Measurements from ENCODE around the gene CDH7.

CDH7 gene

DNA sequence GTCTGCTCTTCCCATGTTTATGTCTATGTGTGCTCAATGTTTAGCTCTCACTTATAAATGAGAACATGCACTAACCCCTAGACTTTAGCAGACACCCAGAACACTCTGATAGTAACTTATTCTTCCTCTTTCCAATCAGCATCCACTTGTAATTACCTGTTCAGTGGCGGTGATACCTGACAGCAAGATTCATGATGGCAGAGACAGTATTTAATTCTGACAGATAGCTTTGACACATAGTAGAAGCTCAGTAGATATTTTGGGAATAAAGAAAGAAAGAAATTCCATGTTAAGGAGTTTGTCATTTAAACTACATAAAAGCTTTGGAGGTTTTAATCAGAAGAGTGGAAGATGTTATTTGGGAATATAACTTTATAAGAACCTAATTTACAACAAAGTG lies 171.3 kb downstream of the CDH7 start:
- no peak for DNase-seq

DNA sequence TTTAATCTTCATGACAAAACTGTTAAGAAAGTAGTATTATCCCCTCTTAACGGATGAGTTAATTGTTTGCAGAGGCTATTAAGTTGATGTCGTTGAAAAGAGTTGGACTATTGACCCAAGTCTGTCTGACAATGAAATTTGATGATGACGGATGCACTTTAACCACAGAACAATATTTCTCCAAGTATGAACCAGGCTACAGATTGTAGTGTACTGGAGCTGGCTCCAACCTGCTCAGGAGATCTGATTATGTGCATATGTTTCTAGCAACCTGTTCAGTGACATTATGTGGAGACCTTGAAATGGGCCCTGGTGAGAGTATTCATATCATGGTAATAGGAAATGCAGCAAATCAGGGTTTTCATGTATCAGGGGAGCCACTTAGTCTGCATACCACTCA lies 174.1 kb downstream of the CDH7 start:
- DNase-seq = no peak

DNA sequence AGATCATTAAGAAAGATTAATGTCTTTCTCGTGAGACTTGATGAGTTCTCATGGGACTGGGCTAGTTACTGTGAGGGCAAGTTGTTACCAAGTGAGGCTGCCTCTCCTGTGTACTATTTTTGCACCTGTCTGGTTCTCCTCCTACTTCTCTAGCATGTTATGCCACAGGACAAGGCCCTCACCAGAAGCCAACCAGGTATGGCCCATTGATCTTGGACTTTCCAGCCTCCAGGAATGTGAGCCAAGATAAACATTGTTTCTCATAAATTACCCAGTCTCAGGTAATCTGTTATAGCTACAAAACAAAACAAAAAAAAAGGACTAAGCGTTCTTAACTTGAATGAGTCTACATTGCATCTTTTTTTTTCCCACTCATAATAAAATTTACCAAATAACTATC lies 184.1 kb downstream of the CDH7 start:
- DNase-seq = no peak

DNA sequence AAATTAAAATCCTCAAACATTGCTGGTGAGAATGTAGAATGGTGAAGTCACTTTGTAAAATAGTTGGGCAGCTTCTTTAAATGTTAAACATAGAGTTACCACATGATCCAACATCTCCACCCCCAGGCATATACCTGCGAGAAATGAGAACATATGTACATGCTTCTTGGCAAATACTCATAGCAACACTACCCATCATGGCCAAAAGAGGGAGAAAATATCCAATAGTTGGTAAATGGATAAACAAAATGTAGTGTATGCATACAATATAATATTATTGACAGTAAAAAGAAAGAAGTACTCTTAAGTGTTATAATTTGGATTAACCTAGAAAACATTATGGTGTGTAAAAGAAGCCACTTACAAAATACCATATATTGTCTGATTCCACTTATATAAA lies 185.9 kb downstream of the CDH7 start:
- DNase-seq = no peak

DNA sequence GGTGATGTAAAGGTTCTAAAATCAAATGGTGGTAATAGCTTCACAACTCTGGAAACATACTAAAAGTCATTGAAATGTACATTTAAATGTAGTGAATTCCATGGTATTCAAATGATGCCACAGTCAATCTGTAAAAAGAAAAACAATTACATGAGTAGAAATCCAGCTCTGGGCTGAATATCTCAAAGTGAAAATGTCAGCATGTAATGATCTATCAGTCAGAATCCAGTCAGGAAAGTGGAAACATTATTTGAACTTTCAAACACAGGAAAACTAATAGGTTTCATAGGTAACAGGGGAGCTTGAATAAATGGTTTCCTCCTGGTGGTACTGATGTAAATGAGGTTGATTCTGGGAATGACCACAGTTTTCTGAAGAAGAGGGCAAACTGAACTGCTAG lies 186.4 kb downstream of the CDH7 start:
- no peak for DNase-seq

DNA sequence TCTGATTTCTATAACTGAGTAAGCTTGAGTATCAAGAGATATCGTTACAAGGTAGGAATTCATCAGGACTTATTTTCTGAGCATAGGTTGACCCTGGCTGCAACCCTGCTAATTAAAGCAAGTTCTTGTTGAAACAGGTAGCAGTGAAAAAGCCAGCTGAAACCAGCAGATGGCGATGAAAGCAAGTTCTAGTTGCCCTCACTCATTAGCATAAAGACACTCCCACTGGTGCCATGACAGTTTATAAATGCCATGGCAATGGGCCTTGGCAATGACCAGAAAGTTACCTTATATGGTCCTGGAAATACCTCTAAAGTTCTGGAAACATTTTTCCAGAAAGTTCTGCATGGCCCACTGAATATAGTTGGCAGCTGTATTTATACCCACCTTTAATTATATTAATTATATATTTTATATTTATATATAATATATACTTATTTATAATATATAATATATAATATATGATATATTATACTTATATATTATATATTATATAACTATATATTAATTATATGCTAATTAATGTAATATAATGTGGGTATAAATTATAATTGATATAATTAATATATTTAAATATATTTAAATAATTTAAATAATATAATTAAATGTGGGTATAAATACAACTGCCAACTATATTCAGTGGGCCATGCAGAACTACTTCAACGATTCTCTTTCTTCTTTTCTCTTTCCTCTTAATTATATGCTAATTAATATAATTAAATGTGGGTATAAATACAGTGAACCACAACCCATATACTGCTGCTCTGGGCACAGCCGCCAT lies 188.0 kb downstream of the CDH7 start:
- DNase-seq = no peak
